Kasumi-1 (cell line): ENCODE results near the gene TMEM222.

Experiments
- DNase-seq, 2 experiments: peaks; one replicate each; lab custom pipeline; 2025; lab: John Stamatoyannopoulos, UW

Gene TMEM222

GRCh38 chr1:27342391-27342777 is 20.4 kb downstream of the TMEM222 start:
- peak; percentile 14 to 15 for DNase-seq

DNA sequence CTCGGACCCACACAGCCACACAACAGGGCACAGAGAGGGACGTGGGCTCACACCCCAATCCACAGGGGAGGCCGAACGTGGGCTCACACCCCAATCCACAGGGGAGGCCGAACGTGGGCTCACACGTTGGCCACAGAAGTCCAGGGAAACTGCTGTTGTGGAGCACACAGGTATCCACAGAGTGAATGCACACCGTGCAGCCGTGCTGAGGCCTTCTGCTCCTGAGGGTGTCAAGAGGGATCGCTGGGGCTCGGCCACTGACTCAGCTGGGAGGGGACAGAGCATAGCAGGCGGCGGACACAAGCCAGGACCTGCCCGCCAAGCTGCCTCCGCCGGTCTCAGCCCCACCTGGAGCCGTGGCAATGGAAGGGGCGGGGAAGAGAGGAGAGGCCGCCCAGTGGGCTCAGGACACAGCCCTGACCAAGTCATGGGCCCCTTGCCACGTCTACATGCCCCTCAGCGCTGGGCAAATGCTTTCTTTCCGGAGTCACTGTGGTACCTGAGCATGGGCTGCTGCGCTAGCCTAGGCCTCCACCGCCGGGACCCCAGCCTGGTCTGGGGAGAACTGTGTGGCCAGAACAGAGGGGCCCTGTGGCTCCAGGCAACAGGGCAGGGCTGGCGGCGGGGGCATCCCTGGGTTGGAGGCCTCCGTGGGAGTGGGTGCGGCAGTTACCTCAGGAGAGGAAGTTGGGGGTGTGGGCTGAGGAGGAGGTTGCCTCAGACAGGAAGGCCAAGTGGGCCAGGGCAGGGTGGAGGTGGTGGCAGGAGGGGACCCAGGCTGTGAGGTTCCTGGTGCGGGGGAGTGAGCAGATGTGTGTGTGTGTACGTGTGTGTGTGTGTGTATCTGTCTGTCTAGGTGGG is 21.0 kb downstream of the TMEM222 start:
- peak; percentile 83 to 89 for DNase-seq

- no peak for DNase-seq
These were observed 21.7 kb downstream of the TMEM222 start for GRCh38 chr1:27343639-27344025.

GRCh38 chr1:27345272-27345671 is 23.3 kb downstream of the TMEM222 start:
- DNase-seq, result no peak

GRCh38 chr1:27346357-27346756 is 24.4 kb downstream of the TMEM222 start:
- no peak for DNase-seq

DNA sequence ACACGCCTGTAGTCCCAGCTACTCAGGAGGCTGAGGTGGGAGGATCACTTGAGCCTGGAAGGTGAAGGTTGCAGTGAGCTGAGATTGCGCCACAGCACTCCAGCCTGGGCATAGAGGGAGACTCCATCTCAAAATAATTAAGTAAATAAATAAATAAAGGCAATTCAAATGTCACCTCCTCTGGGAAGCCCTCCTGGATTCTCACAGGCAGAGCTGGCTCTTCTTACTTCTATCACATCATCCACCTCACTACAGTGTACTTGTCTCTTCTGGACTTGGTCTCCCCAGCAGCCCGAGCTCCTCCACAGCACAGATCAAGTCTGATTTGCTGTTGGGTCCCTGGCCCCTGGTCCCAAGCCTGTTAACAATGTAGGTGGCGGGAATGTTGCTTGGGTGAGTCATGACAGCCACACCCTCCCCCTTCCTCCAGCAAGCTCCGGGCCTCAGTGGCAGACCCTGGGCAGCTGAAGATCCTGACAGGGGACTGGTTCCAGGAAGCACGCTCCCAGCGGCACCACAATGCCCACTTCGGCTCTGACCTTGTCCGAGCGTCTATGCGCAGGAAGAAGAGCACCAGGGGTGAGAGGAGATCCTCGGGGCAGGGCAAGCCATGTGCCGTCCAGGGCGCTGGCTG is 25.1 kb downstream of the TMEM222 start:
- DNase-seq, result no peak

GRCh38 chr1:27348861-27349783 is 27.2 kb downstream of the TMEM222 start:
- DNase-seq, result no peak

DNA sequence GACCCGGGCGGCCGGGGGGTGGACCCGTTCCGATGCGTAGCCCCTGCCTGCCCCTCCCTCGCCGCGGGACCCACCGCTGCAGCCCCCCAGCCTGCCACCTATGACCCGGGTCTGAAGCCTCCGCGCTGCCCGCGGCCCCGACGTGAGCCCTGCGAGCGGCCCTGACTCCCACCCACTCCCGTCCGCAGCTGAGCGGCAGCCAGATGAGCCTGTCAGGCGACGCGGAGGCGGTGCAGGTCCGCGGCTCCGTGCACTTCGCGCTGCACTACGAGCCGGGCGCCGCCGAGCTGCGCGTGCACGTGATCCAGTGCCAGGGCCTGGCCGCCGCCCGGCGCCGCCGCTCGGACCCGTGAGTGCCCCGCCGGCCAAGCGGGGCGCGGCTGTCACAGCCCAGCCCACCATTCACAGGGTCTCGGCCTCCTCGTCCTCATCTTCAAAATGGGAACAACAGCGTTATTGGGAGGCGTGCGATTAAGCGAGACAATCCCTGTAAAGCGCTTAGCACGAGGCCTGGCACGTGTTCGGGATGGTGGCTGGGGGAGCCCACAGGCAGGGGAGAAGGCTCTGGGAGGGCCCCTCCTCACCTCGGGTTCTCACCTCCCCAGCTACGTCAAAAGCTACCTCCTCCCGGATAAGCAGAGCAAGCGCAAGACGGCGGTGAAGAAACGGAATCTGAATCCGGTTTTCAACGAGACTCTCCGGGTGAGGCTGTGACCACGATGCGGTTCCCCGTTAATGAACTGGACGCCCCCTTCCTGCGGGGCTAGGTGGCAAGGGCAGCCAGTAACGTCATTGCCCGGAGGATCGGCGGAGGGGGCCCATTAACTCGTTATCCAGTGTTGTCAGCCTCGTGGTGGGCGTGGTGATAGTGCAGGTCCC is 28.1 kb downstream of the TMEM222 start:
- DNase-seq, result no peak

DNA sequence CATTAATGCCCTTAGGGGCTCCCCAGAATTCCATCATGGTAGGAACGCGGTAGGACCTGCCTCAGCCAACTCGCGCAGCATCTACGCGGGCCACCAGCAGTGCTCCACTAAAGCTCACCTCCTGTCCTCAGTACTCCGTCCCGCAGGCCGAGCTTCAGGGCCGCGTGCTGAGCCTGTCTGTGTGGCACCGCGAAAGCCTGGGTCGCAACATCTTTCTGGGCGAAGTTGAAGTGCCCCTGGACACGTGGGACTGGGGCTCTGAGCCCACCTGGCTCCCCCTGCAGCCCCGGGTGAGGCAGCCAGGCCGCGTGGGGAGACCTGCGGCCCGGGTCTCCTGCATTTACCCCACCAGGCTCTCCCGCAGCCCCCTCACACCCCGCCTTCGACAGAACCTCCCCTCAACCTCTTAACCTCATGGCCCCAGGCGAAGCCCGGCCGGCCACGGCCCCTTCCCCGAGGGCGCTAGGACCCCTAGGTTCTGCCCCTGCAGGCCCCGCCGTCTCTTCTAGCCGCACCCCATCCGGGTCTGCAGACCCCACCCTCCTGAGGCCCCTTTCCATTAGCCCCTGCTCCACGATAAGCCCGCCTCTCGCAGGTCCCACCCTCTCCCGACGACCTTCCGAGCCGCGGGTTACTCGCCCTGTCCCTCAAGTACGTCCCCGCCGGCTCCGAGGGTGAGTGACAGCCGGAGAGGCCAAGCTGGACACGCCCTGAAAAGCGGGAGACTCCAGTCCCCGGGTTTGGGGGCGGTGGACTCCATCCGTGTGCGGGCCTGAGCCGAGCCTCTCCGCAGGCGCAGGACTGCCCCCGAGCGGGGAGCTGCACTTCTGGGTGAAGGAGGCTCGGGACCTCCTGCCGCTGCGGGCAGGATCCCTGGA is 28.9 kb downstream of the TMEM222 start:
- no peak for DNase-seq

DNA sequence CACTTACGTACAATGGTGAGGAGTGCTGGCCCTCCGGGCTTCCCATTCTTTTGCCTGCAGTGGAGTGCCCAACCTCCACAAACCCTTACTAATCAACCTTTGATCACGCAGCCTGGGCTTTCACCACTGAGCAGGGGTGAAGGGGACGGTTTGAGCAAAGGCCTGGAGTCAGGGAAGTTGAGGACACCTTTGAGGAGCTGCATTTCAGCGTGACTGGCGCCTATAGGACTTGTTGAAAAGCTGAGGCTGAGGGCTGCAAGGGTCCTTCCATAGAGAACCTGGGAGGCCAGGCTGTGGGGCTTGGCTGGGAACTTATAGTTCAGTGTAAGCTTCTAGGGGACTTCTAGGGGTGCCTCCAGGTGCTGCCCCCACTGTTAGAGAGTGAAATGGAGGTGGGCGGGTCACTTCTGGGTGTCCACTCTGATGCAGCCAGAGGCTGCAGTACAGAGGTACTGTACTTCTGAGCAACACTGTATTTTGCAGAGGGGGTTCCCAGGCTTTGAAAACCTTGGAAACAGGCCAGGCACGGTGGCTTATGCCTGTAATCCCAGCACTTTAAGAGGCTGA is 29.7 kb downstream of the TMEM222 start:
- no peak for DNase-seq

DNA sequence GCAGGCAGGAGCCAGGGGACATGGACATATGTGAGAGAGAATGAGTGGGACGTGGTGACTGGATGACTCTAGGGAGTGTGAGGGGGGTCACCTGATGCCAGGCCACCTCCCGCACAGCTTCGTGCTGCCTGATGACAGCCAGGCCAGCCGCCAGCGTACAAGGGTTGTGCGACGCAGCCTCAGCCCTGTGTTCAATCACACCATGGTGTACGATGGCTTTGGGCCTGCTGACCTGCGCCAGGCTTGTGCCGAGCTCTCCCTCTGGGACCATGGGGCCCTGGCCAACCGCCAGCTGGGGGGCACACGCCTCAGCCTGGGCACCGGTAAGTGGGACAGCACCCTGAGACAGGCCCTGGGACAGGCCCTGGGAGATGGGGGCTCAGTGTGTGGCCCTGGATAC is 31.2 kb downstream of the TMEM222 start:
- no peak for DNase-seq

DNA sequence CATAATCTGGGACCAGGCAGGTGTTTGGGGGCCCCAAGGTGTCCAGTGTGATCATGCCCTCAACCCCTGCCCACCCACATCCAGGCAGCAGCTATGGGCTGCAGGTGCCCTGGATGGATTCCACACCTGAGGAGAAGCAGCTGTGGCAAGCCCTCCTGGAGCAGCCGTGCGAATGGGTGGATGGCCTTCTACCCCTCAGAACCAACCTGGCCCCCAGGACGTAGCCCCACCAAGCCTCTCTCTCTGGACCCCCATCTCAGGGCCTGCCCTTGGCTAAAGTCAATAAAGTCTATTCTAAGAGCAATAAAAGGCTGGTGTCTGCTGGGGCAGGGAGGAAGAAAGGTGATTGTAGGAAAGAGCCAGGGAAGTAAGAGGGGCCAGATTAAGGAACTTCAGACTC is 31.7 kb downstream of the TMEM222 start:
- no peak for DNase-seq

GRCh38 chr1:27355683-27356082 is 33.7 kb downstream of the TMEM222 start:
- no peak for DNase-seq

DNA sequence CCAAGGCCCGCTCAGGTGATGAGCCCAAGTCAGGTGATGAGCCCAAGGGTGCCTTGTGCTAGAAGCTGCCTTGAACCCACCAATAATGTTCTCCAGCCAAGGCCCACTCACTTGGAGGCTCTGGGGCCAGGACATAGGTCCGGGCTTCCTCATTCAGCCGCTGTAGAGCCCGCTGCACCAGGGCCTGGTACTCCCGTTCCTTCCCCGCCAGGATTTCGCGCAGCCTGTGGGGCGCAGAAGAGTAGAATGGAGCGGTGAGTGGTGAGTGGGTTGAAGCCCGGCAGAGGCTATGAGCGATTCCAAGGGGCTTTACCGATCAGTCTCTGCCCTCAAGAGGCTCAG is 34.3 kb downstream of the TMEM222 start:
- no peak for DNase-seq

DNA sequence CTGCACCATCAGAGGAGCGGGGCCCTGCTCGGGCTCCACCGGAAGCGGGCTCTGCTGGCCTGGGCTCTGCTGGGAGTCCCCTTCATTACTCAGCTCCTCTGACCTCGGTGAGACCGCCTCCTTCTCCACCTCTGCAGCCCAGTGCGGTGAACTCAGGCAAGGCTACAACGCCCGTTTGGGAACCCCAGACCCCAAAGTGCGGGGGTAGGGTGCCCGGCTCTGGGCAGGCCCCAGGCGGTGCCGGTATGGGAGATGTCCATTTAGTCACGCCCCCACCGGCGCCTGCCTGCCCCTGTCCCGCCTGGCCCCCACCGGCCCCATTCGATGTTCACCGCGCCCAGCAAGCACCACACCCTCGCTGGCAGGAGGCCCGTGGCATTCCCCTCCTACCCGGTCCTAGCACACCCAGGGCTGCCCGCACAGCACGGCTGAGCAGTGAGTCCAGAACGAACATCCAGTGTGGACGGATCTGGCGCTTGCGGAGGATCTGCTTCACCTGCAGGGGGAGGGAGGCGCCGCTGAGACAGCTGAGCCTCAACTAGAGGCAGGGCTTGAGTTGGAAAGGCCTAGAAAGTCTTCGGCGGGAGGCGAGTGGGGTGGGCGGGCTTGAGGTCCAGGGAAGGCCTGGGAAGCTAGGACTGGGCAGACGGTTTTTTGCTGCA is 34.8 kb downstream of the TMEM222 start:
- DNase-seq, result no peak

DNA sequence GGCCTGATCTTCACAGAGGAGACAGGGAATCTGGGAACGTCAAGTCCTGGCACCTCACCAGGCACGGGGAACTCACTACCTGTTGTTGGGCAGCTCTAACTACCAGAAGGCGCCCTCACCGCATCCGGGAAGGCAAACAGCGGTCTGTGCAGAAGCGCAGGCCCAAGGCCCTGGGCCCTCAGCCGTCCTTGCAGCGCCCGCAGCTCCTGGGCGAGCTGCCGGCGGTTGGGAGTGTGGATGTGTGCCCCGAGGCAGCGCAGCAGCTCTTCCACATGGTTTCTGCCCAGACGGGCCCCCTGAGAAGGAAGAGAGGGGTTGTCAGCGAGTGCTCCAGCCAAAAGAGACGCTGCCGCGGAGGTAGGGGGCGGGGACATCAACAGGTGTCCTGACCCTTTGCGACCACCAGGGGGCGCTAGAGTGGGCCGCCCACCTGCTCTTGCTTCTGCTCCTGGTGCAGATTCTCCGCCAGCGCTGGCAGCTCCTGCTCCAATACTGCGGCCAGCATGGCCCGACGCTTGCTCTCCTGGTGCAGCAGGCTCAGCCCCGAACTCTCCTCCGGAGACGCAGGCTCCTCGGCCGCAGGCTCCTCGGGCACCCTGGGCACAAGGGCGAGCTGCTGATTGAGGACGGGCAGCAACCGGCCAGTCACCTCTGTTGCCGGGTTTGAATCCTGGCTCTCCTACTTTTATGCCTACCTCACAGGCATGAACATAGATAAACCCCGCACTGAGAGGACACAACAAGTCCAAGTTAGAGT is 35.5 kb downstream of the TMEM222 start:
- DNase-seq, result peak; percentile 47 to 59

GRCh38 chr1:27358038-27358927 is 36.3 kb downstream of the TMEM222 start:
- DNase-seq, result no peak

DNA sequence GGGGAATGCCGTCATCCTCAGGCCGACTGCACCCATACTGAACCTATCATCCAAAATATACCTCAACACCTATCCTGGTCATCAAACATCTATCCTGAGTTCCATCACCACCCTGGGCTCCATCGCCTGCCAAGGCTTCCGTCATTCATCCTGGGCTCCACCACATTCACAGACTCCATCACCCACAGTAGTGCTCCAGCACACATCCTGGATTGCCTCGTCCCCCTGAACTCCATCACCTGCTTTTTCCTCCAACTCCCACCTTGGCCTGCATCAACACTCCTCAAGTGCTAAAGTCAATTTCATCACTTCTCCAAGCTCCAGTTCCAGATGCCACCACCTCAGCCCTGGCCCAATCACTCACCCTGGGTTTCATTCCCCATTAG is 37.0 kb downstream of the TMEM222 start:
- DNase-seq, result no peak
